GM18508 (cell line): ENCODE measurements around the gene CLDN6.
"Not testable (repeated sequence)": the region's sequence is repeated elsewhere in the genome, so short reads cannot be mapped to it uniquely, and the experiment has no call there.

Experiments
- ATAC-seq: cut with Tn5 transposase; IDR thresholded peaks from one replicate; pipeline ENCODE4 v1.9.1; 2021; ENCODE audit warnings: moderate number of reproducible peaks; ENCODE audit not compliant: insufficient read depth, unreplicated experiment

CLDN6 gene

DNA sequence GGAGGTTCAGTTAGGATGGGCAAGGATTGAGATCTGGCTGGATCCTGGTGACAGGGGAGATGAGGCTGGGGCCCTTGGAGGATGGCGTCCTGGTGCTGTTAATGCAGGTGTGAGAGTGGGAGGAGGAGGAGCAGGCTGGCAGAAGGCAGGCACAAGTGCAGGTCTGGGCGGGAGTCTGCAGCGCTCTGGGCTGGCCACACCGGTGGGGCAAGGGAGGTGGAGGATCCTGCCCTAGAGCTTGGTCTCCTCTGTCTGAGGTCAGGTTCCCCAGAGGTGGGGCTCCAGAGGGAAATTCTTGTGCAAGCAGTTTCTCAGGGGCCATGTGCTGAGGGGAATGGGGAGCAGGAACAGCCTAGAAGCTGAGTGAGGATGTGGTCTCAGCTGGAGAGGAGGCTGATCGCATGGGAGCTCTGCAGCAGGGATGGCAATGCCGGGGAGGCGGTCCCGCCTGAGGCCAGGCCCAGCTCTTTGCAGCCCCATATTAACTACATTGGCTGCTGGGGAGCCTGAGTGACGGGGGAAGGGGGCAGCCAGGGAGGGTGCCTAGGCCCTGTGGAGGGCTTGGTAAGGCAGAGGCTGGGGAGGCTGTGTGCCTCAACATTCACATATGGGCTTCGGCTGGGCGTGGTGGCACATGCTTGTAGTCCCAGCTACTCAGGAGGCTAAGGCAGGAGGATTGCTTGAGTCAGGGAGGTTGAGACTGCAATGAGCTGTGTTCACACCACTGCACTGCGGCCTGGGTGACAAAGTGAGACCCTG is 34.8 kb upstream of the CLDN6 start:
- not testable (repeated sequence) for ATAC-seq

- no peak for ATAC-seq
Observed at GRCh38 chr16:3051494-3051893, 33.5 kb upstream of the CLDN6 start.

DNA sequence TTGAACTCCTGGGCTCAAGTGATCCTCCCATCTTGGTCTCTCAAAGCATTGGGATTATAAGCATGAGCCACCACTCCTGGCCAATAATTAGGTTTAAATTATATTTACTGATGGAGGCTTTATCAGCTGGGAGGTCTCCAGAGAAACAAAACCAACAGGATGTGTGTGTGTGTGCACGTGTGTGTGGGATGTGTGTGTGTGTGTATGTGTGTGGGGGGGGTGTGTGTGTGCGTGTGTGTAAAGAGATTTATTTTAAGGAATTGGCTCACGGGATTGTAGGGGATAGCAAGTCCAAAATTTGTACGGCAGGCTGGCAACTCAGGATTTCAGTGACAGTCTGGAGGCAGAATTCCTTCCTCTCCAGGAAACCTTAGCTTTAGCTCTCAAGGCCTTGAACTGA is 33.0 kb upstream of the CLDN6 start:
- no peak for ATAC-seq

DNA sequence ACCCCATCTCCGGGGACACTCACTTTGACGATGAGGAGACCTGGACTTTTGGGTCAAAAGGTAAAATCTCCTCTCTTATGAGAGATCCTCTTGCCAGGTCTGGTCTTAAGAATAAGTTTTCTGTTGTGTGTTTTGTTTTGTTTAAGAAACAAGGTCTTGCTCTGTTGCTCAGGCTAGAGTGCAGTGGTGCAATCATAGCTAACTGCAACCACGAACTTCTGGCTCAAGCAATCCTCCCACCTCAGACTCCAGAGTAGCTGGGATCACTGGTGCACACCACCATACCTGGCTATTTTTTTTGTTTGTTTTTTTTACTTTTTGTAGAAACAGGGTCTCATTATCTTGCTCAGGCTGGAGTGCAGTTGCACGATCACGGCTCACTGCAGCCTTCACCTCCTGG is 32.5 kb upstream of the CLDN6 start:
- ATAC-seq = no peak

- no peak for ATAC-seq
Observed at GRCh38 chr16:3049921-3050481, 32.0 kb upstream of the CLDN6 start.

DNA sequence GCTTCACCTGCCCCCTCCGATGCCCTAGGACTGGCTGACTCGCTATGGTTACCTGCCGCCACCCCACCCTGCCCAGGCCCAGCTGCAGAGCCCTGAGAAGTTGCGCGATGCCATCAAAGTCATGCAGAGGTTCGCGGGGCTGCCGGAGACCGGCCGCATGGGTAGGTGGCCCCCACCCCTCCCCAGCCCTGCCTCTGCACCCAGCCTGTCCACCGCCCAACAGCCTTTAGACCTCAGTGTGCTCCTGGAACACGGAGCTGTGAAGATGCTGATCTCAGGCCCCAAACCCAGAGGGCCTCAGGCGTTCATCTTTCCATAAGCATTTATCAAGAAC is 29.4 kb upstream of the CLDN6 start:
- ATAC-seq = no peak

GRCh38 chr16:3046641-3047386 is 28.8 kb upstream of the CLDN6 start:
- no peak for ATAC-seq

DNA sequence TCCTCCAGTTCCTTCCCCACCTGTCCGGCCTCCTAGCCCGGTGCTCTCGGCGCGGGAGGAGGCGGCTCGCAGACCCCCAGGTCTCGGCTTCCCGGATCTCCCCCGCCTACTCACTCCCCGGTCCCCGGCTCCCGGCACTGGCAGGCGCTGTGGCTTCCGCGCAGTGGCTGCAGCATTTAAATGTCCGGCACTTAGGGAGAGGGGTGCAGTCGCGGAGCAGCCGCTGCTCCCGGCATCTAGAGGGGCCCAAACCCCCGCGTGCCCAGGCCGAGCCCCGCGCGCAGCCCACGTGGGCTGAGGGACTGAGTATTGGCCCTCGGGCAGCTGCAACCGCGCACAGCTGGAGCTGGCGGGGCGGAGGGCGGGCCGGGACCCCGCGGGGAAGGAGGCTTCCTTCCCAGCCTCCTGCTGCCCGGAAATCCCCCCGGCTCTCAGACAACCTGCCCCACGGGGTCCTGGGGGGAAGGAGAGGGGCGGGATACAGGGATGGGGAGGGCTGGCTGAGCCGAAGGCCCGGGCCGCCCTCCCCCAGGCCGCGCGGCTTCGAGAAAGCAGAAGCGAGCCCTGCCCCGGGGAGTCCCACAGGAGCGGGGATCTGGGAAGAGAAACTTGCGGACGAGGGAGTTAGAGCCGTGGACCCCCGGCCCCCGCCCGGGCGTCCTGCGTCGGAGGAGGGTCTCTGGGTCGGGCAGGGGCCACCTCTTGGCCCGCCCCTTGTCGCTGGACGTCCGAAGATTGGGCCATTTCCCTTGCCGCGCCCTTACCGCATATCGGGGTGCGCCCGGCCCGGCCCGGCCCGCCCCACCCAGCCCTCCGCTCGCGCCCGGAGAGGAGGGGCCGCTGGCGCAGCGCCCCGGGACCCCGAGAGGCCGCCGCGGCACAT is 28.0 kb upstream of the CLDN6 start, which contains the start of gene MMP25:
Gene MMP25 (plus strand): TSS at position 804 of the 883 bp plus-strand sequence. CDS start 357 bp downstream, outside the sequence.
- no peak for ATAC-seq

DNA sequence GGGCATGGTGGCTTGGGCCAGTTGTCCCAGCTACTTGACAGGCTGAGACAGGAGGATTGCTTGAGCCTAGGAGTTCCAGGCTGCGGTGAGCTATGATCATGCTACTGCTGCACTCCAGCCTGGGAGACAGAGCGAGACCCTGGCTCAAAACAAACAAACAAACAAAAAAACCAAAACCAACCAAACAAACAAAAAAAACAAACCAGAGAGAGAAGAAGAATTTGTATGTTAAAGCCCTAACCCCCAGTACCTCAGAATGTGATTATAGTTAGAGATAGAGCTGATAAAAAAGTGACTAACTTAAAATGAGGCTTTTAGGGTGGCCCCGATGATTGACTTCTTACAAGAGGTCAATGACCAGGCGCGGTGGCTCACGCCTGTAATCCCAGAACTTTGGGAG is 26.7 kb upstream of the CLDN6 start:
- ATAC-seq = no peak

DNA sequence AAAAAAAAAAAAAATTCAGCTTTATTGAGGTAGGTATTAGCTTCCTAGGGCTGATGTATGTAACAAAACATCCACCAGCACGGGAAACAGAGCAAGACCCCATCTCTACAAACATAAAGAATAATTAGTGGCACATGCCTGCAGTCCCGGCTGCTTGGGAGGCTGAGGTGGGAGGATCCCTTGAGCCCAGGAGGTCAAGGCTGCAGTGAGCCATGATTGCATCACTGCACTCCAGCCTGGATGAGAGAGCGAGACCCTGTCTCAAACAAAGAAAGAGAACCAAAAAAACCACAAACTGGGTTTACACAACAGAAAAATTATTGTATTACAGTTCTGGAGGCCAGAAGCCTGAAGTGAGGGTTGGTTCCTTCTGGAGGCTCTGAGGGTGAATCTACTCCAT is 24.4 kb upstream of the CLDN6 start:
- no peak for ATAC-seq

DNA sequence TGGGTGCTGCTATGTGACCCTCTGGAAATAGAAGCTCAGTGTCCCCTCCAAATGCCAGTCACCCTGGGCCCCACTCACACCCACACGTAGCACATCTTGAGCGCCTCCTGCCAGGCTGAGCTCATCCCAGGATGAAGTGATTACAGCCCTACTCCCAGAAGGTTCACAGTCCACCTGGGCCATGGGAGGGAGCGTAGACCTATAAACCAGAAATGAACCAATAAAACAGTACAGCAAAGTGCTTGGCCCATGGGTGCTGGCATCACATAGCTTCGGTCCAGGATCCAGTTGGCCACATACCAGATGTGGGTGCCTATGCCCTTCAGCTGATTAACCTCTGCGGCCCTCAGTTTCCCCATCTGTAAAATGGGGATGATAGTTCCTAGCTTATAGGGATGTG is 20.9 kb upstream of the CLDN6 start:
- no peak for ATAC-seq

GRCh38 chr16:3038256-3038655 is 20.3 kb upstream of the CLDN6 start:
- no peak for ATAC-seq

DNA sequence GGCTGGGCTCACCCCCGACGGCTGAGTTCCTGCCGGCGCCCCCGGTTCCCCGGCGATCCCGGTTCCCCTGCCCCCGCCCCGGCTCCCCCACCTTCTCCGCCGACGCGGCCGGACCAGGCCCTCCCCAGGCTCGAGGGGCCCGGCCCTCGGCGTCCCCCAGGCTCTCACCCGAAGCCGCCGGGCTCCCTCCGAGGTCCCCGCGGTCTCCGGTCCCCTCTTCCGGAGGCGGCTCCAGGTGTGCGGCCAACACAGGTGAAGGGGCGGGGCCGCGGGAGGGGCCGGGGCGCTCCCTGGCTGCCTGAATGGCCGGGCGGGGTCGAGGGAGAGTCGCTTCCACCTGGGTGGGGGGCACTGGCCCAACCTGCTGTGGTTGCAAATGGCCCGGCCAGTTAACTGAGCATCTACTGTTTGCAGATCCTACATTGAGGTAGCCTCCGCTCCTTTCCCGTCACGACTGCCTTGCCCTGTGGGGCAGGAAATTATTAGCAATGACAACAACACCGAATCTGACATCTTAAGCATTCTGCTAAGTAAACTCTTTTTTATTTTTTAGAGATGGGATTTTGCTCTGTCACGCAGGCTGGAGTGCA is 18.8 kb upstream of the CLDN6 start, which contains the start of gene BICDL2:
Gene BICDL2 (minus strand): TSS at position 219 of the 590 bp plus-strand sequence. CDS start 1,448 bp downstream, outside the sequence.
- ATAC-seq = no peak

DNA sequence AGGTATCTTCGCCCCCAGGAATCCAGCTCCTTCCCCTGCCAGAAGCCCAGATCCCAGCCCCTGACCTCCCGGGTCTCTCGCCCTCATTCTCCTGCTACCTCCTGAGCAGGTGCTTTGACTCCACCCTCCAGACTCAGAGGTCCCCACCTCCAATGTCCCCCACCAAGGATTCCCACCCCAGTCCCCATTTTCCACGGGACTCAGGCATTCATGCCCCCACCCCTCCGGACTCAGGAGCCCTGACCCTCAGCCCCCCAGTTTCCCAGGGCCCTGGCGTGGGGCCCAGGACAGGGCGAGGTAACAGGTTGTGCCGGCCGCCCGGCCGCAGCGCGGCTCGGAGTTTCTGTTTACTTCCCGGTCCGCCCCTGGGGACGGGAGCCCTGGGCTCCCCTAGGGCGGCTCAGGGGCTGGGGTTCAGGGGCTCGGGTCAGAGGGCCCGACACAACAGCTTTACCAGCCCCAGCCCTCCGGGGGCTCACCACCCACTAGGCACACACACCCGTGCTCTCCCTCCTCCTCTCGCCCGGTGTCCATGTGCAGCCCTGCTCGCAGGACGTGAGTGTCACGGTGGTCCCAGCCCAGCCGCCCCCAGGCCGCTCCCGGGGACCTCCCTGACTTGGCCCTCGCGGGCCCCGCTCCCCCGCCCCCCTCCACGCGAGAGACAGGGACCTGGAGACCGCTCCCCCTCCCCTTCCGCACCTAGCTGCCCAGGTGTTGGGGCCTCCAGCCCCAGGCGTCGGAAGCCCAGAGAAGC is 18.2 kb upstream of the CLDN6 start:
- no peak for ATAC-seq

DNA sequence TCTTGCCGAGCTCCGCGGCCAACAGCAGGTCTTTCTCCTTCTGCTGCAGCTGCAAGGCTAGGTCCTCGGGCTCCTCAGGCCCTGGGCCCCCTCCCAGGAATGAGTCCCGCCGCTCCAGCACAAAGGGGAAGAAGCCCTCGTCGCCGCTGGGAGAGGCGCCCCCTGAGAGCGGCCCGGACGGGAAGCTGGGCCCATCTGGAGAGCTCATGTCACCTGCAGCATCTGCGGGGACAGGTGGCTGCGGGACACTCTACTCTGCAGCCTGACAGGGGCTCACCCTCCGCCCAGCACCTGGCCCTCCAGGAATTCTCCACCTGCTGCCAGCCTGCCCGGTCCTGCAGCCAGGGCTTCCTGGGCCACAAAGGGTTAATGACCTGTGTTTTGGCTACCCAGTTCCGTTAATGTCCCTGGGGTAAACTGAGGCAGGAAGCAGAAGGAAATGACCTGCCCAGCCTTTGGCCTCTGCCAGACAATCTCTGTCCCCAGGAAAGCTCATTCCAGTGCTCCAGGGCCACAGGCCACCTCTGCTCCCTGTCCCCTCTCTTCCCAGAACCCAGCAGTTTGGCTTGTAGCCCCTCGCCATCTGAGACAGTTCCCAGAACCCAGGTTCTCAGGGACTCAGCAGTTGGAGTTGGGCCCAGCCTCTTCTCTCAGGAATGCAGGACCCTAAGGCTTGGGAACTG is 17.4 kb upstream of the CLDN6 start:
- ATAC-seq = no peak

- ATAC-seq = no peak
Observed at GRCh38 chr16:3032624-3033023, 14.6 kb upstream of the CLDN6 start.

GRCh38 chr16:3030222-3031212 is 12.5 kb upstream of the CLDN6 start:
- ATAC-seq = no peak
